Choroid plexus epithelial cell (primary cell): Measurements from ENCODE around the gene LLGL1.

Experiments used
- DNase-seq: peaks from one replicate; pipeline ENCODE4 v3.0.0-alpha.2; 2010; ENCODE audit warnings: low read depth
- H3K4me3 ChIP-seq: 2 replicates; pipeline ENCODE4 v1.5.1; 2011; ENCODE audit warnings: low read depth, mild to moderate bottlenecking, control low read depth, low read length, moderate library complexity
- TF ChIP-seq, protein P1 (sequence below): conservative IDR thresholded peaks from 2 replicates; pipeline ENCODE4 v1.5.1; 2011; ENCODE audit warnings: low read depth, mild to moderate bottlenecking, control low read depth, inconsistent platforms, low read length, moderate library complexity

The LLGL1 gene

DNA sequence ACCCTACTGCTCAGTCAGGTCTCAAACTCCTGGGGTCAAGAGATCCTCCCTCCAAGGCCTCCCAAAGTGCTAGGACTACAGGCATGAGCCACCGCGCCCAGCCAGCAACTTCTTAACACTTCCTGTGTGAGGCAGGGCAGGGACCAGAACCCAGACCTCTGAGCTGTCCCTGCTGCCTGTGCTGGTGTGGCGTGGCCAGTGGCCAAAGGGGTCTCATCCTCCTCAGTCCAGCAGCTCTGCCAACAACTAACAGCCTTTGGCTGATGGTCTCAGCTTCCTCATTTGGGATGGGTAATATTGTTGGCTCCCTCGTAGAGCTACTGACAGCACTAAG lies 1.4 kb upstream of the LLGL1 start:
- H3K4me3 ChIP-seq = no peak overlapping the region
- TF ChIP-seq, protein P1, sequence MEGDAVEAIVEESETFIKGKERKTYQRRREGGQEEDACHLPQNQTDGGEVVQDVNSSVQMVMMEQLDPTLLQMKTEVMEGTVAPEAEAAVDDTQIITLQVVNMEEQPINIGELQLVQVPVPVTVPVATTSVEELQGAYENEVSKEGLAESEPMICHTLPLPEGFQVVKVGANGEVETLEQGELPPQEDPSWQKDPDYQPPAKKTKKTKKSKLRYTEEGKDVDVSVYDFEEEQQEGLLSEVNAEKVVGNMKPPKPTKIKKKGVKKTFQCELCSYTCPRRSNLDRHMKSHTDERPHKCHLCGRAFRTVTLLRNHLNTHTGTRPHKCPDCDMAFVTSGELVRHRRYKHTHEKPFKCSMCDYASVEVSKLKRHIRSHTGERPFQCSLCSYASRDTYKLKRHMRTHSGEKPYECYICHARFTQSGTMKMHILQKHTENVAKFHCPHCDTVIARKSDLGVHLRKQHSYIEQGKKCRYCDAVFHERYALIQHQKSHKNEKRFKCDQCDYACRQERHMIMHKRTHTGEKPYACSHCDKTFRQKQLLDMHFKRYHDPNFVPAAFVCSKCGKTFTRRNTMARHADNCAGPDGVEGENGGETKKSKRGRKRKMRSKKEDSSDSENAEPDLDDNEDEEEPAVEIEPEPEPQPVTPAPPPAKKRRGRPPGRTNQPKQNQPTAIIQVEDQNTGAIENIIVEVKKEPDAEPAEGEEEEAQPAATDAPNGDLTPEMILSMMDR = no peak
- no peak for DNase-seq

DNA sequence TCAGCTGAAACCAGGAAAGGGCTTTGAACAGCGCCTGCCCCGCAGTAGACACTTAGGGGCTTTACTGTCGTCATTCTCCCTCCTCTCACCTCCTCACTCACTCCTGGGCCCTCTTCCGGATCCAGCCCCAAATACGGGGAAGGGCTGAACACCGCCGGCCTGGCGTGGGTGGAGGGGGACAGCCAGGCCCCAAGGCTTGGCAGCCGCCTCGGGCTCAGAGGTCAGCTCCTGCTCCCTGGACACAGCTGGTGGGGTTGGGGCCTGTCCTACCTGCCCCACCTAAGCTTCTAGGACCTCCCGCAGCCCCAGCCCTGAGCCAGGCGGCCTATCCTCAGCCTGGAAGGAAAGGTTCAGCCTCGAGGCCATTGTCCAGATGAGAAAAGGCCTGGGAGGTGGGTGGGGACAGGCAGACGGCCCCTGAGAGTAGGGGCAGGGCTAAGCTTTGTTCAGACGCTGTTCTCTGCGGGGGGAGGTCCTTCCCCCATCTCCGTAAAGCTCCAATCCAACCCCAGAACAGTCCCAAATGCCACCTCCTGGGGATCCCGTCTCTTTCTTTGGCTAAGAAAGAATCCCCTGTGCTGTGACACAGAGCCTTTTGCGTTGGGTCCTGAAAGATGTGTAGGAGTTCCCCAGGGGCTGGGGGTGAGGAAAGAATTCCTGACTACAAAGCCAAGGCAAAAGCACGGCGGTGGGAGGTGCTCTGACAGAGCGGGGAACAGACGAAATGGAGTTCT lies 881 bp upstream of the LLGL1 start:
- peak; percentile 60 for DNase-seq
- TF ChIP-seq, protein P1 = no peak
- peak overlapping the region; percentile 57 for H3K4me3 ChIP-seq

DNA sequence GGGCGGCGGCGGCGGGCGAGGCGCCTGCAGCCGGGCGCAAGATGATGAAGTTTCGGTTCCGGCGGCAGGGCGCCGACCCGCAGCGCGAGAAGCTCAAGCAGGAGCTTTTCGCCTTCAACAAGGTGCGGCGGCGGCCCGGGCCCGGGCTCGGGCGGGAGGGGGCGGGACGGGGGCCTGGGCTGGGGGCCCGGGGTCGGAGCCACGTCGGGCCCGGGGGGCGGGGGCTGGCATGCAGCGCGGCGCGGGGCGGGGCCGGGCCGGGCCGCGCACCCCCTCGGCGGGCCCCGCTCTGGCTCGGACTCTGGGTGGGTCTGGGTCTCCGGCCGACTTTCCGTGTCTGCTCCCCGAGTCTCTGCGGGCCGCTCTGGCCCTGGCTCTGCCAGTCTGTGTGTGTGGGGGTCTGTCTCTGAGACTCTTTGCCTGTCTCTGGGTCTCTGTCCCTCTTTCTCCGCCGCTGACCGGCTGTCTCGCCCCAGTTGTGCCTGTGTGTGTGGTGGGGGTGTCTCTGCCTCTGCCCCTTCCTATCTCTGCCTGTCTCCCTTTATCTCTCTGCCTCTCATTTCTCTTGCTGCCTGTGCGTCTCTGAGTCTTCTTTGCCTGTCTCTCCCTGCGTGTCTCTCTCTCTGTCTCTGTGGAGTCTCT lies 328 bp downstream of the LLGL1 start:
- TF ChIP-seq, protein P1 = no peak
- peak; percentile 17 for DNase-seq

DNA sequence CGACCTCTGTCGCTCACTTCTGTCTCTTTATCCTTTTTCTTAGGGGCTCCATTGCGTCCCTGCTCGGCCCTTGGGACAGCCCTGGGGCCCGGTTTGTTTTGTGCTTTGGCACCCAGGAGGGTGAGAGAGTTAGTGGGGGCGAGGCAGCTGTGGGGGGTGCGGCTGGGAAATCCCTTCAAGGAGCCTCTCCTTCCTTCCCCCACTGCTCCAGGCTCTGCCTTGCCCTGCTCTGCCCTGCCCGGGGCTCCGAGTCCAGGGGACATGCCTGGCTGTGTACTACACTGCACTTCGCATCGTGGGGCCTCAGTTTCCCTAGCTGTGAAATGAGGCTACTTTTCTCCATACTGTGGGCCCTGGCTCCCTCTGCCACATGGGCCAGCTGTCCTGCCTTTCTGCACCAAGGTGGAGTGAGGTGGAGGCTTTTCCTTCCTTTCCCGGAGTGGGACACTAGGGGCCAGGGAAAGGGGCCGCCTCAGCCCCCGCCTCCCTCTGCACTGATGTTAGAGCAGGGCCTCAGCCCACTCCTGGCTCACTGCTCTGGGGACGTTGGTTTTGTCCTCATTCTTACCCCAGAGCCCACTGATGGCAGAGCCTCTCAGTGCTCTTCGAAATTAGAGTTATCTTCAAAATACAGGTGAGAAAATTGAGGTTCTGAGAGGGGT lies 980 bp downstream of the LLGL1 start:
- DNase-seq = no peak
- TF ChIP-seq, protein P1 = no peak
- H3K4me3 ChIP-seq = peak overlapping the region; percentile 79

More for the DNA sequence above, 328 bp downstream of the LLGL1 start:
- H3K4me3 ChIP-seq = peak overlapping the region; percentile 79

DNA sequence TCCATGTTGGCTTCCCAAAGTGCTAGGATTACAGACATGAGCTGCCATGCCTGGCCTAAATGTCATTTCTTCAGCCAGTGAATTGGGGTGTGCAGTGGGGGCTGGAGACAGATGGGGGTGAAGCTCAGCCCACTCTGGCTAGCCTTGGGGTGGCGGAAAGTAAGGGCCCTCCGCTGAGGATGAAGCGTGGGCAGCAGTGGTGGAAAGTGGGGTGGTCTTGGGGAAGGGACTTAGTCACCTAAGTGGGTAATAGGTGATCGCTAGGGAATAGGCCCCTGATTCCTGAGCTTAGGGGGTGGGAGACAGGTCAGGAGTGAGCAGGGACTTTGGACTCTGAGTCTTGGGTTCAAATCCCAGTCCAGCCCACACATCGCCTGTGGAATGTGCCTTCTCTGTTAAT lies 2.2 kb downstream of the LLGL1 start:
- DNase-seq = no peak
- no peak overlapping the region for H3K4me3 ChIP-seq
- TF ChIP-seq, protein P1 = no peak

DNA sequence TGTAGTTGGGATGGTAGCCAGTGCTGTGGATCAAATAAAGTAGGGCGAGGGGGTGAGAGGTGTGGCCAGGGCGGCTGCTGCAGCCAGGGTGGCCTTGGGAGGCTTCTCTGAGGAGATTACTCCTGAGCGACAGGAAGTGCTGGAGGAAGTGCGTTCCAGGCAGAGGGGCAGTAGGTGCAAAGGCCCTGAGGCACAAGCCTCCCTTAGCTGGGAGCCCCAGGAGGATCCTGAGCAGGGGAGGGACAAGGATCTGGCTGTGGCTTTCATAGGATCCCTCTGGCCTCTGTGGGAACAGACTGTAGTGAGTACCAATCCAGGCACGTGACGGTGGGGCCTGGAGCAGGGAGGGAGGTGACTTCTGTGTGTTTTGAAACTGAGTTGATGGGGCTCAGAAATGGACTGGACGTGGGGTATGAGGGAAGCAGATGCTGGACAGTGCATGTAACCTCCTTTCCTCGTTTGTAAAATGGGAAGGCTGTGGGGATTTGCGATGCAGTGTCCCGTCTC lies 2.8 kb downstream of the LLGL1 start:
- TF ChIP-seq, protein P1 = no peak
- no peak overlapping the region for H3K4me3 ChIP-seq
- DNase-seq = no peak

DNA sequence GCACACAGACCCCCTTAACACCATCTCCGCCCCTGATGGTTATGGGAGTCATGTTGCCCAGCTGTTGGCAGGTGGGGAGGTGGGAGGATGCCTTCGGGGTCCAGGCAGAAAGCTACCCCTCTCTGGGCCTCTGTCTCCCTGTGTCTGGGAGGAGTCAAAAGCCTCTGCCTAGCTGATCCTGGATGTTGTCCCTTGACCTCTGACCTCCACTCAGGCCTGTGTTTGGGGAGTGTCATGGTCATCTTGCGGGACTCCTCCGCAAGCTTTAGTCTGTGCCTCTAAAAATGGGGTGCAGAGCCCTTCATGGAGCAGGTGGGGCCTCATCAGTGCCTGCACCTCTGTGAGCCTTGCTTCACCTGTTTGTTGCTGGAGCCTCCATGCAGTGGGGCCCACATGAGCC lies 3.8 kb downstream of the LLGL1 start:
- H3K4me3 ChIP-seq = no peak overlapping the region
- TF ChIP-seq, protein P1 = no peak
- no peak for DNase-seq
